Measurements from ENCODE around the gene RBM48.
"Not testable (repeated sequence)": the region's sequence is repeated elsewhere in the genome, so short reads cannot be mapped to it uniquely, and the experiment has no call there.

The RBM48 gene

GRCh38 chr7:92528188-92528957 lies at the start of gene RBM48, which contains the start of gene PEX1:
Gene RBM48, plus strand, starts transcription at chr7:92528795. Its CDS starts 19 bp downstream, at chr7:92528814.
Gene PEX1, minus strand, starts transcription at chr7:92528520. Its CDS starts 85 bp downstream, at chr7:92528435.
- peak; percentile 74 to 98 (median 94) for DNase-seq

DNA sequence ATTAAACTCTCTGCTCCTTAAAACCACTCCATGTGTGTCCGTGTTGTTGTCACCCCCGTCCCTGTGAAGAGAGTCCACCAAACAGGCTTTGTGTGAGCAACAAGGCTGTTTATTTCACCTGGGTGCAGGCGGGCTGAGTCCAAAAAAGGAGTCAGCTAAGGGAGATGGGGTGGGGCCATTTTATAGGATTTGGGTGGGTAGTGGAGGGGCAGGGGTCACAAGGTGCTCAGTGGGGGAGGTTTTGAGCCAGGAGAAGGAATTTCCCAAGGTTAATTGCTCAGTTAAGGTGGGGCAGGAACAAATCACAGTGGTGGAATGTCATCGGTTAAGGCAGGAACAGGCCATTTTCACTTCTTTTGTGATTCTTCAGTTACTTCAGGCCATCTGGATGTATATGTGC lies 49.4 kb upstream of the RBM48 start:
- not testable (repeated sequence) for DNase-seq

DNA sequence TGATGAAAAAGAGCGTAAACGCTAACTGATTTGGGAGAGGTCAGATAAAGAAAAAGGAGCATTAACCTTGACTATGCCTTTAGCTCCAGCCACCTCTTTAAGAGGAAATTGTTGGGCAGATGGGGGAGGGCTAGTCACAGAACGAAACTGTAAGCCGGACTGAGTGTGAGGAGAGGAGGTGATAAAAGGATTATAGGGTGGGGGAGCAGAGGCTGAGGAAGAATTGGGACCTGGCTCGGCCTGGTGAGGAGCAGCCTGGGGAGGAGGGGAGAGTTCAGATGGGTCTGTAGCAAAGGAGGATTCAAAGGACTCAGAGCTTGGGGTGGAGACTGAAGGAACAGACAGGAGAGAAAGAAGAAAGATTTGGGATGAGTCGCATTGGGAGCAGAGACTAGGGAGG lies 45.0 kb upstream of the RBM48 start:
- not testable (repeated sequence) for DNase-seq

DNA sequence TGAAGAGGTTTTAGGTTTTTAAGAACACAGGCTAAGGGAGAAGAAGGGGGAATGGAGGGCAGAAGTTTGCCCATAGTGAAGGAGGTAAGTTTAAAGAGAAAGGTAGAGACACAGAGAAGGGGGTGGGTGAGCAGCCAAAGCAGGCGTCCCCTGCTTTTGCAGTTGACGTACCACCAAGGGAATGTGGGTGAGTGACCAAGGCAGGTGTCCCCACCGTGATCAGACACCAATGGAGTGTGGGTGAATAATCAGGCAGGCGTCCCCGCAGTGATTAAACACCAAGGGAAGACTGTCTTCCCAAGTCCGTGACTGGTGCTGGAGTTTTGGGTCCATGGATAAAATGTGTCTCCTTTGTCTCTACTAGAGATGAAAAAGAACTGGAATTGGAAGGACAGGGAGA lies 44.4 kb upstream of the RBM48 start:
- DNase-seq, result not testable (repeated sequence)

DNA sequence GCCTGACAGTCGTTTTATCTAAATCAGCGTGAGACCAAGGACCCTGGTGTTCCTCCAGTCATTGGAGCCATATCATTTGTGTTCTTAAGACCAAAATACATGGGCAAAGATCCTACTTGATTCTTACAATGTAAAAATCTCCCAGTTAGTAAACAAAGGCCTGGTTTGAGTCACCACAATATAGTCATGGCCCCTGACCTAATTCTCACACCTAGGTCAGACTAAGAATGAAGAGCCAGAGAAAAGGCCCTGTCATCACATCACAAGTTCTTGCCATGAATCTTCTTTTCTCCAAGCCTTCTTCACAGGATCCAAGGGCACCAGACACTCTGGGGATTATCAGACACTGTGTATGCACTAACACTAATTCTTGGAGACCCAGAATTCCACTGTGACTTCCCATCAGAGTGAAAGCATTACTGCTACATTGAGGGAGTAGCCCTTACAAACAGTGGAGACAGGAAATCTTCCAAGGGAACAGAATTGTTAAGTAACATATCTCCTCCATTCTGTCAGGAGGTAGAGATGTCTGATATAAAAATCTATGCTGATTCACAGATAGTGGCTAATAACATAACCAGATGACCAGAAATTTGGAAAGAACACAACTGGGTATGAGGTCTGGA lies 43.2 kb upstream of the RBM48 start:
- DNase-seq, result no peak

GRCh38 chr7:92485974-92486373 lies 42.6 kb upstream of the RBM48 start:
- DNase-seq, result no peak

GRCh38 chr7:92487804-92488203 lies 40.8 kb upstream of the RBM48 start:
- no peak for DNase-seq

DNA sequence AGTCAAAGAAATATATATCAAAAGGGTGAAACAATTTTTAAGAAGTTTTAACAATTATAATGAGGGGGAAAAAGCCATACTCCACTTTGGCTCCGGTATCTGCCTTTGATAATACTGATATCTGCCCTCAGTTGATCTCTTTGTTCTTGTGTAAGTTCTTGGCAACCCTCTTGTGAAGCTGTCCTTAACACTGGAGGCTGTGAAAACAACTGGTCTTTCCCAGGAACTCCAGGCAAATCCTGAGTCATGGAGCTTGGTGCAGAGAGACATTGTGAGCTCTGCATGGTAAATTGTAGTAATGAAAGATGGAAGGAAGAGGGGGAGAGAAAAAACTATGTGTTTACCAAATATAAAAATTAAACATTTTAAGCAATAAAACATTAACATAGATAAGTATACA lies 39.0 kb upstream of the RBM48 start:
- DNase-seq, result no peak

- no peak for DNase-seq
Observed at GRCh38 chr7:92496876-92497275, 31.7 kb upstream of the RBM48 start.

- no peak for DNase-seq
Observed at GRCh38 chr7:92498557-92498956, 30.0 kb upstream of the RBM48 start.

DNA sequence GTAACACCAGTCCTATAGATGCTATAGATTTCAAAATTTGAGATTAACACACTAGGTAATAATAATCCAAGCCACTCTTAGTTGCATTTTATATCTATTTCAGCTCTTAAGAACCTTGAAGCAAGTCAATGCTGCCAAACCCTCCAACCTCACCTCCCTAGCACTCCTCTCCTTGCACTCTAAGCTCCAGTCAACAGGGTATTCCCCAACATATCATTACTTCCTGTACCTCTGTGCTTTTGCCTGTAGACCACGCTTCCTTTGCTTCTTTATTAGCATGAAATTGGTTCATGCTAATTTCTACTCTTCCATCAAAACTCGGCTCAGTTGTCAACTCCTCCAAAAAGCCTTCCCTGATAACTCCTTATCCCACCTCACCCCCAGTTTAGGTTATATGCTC lies 24.8 kb upstream of the RBM48 start:
- no peak for DNase-seq

- no peak for DNase-seq
Observed at GRCh38 chr7:92504563-92504962, 24.0 kb upstream of the RBM48 start.

DNA sequence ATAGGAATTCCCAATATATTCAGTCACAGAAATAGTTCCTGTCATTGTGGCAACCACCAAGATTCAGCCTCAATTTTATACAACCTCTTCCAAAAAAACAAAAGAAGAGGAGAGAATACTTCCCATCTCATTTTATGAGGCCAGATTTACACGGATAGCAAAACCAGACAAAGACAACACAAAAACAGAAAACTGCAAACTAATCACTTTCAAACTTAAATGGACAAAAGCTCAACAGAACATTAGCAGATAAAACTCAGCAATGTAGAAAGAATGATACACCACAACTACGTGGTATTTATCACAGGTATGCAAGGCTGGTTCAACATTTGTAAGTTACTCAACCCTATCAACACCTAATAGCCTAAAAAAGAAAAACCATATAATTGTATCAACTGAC lies 22.2 kb upstream of the RBM48 start:
- no peak for DNase-seq

DNA sequence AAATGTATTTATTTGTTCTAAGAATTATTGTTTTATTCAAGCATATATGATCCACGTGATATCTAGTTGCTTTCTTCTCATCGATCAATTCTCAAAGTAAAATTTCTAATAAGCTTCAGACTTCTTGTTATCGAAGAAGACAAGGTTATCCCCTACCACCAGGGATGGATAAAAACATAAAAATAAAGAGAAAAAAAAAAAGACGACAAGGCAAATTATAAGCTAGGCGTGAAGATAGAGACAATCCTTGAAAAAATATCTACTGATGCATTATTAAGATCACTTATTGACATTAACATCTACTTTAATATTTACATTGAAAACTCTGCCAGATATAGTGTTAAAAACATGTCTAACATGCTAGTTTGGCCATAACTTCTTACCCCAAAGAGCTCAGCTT lies 19.6 kb upstream of the RBM48 start:
- no peak for DNase-seq

DNA sequence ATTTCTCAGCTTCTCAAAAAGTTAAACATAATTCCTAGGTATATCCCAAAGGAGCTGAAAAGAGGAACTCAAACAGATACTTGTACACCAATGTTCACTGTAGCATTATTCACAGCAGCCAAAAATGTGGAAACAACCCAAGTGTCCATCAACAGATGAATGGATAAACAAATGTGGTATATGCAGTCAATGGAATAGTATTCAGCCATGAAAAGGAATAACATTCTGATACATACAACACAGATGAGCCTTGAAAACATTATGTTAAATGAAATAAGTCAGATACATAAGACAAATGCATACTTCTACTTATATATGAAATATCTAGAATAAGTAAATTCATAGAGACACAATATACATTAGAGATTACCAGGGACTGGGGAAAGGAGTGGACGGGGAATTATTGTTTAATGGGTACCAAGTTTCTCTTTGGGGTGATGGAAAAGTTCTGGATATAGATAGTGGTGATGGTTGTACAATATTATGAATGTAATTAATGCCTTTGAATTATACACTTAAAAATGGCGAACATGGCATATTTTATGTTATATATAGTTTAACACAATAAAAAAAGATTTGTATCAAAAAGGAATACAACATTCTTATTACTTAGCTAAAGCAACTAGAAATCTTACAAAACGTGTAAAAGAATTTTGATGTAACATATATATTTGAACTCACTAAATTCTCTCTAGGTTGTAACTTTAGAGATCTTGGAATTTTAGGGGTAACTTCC lies 15.3 kb upstream of the RBM48 start:
- DNase-seq, result no peak

- no peak for DNase-seq
Observed at GRCh38 chr7:92517631-92518030, 11.0 kb upstream of the RBM48 start.

GRCh38 chr7:92520024-92520423 lies 8.6 kb upstream of the RBM48 start:
- DNase-seq, result no peak

GRCh38 chr7:92523110-92523509 lies 5.5 kb upstream of the RBM48 start:
- no peak for DNase-seq

DNA sequence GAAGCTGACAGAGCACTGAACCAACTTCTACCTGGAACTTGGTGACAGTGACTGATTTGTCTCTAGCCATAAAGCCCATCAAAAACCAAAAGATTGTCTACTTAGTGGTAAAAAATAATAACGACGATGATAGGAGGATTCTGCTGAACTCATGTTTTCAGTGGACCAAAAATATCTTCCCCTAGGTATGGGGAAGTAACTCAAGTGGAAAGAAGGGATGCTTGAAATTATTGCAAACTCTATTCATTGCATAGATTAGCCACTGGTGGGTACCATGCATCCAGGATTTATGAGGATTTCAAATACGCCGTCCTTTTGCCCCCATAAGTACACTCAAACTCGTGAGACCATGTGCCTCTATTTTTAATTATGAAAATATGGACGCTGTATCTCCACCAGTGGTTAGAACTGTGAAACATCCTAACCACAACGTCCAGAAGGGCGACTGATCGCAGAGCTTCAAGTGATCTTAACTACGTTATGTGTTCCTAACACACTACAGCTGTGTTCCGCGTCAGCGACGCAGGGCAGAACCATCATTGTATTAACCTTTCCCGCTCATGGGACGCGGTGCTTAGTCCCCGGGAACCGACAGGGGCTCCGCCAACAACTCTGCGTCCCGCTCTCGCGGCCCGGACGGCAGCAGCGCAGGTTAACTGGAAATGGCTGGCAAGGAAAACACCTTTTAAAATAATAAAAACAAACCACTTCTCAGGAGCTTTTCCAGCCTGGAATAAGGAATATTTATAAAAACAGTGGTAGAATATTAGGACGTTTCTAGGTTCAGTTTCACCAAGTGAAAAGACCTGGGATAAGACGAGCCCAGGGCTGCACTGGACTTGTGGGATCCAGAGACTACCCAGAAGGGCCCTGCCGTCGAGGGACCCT lies 1.1 kb upstream of the RBM48 start:
- peak in 7 of 14 donors; percentile 11 to 60 (median 33) for DNase-seq

- no peak for DNase-seq
Observed at GRCh38 chr7:92528958-92529264, 316 bp downstream of the RBM48 start.

- no peak for DNase-seq
Observed at GRCh38 chr7:92534572-92534971, 6.0 kb downstream of the RBM48 start.

GRCh38 chr7:92543542-92543941 lies 14.9 kb downstream of the RBM48 start:
- not testable (repeated sequence) for DNase-seq

GRCh38 chr7:92545116-92545515 lies 16.5 kb downstream of the RBM48 start:
- not testable (repeated sequence) for DNase-seq
